Gastroesophageal sphincter (tissue), 3 donors: Measurements from ENCODE around the gene TM9SF1.

Source experiments
- EP300 ChIP-seq: sonication (generic); formaldehyde crosslinking; IDR thresholded peaks from one replicate; pipeline ENCODE4 v1.6.1; 2017; ENCODE audit warnings: antibody characterized with exemption, mild to moderate bottlenecking
- POLR2AphosphoS5 ChIP-seq: sonication (generic); formaldehyde crosslinking; IDR thresholded peaks from one replicate; pipeline ENCODE4 v1.6.1; 2017; ENCODE audit warnings: antibody characterized with exemption
- TF ChIP-seq, protein P1 (sequence below), 4 experiments: fragments of 200-600 bp in 2 of 4; fragments of 450-650 bp in 2 of 4; sonication (generic) in 1 of 4; IDR thresholded peaks; one replicate each; pipeline ENCODE4 v1.5.1; 2017 to 2019; ENCODE audit warnings: antibody characterized with exemption in 4 of 4, mild to moderate bottlenecking in 2 of 4, moderate library complexity in 2 of 4

DNA sequence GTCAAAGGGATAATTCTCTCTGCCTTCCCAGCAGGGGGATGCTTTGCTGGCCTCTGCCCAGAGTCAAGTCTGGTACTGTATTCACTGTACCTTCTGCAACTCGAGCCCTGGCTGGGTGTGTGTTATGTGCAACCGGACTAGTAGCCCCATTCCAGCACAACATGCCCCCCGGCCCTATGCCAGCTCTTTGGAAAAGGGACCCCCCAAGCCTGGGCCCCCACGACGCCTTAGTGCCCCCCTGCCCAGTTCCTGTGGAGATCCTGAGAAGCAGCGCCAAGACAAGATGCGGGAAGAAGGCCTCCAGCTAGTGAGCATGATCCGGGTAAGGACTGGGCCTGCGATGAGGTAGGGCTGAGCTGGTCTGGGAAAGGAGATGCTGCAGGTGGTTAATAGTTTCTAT, 44.7 kb downstream of the TM9SF1 start:
- TF ChIP-seq, protein P1, sequence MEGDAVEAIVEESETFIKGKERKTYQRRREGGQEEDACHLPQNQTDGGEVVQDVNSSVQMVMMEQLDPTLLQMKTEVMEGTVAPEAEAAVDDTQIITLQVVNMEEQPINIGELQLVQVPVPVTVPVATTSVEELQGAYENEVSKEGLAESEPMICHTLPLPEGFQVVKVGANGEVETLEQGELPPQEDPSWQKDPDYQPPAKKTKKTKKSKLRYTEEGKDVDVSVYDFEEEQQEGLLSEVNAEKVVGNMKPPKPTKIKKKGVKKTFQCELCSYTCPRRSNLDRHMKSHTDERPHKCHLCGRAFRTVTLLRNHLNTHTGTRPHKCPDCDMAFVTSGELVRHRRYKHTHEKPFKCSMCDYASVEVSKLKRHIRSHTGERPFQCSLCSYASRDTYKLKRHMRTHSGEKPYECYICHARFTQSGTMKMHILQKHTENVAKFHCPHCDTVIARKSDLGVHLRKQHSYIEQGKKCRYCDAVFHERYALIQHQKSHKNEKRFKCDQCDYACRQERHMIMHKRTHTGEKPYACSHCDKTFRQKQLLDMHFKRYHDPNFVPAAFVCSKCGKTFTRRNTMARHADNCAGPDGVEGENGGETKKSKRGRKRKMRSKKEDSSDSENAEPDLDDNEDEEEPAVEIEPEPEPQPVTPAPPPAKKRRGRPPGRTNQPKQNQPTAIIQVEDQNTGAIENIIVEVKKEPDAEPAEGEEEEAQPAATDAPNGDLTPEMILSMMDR (IDR thresholded peaks at IDR 0.05), result no peak
- TF ChIP-seq POLR2AphosphoS5, result no peak
- TF ChIP-seq EP300, result no peak
